ENCODE data around the gene WDR37.

- TF ChIP-seq POLR2A (IDR thresholded peaks at IDR 0.05; ENCODE audit: low read length) = no peak
- TF ChIP-seq GATA1 (IDR thresholded peaks at IDR 0.05; ENCODE audit: low read depth, low read length) = no peak
These were observed 64.6 kb downstream of the WDR37 start for GRCh38 chr10:1120801-1121211.

Data from erythroblast (primary cell).